Right lobe of liver (tissue), 4 donors: ENCODE results near the gene ABCC3.

Experiments used
- CTCF ChIP-seq, 4 donors: fragments of 200-600 bp in 3 of 4; fragments of 450-650 bp in 1 of 4; IDR thresholded peaks; one replicate each; pipeline versions ENCODE4 v1.5.1 to v1.8.0; 2016 to 2022; ENCODE audit warnings: antibody characterized with exemption in 4 of 4, mild to moderate bottlenecking in 2 of 4
- POLR2A ChIP-seq: fragments of 450-650 bp; IDR thresholded peaks from one replicate; pipeline ENCODE4 v1.6.1; 2017; ENCODE audit warnings: antibody characterized with exemption, mild to moderate bottlenecking
- donor health status: DM: no; HTN: no; CAD: no.
- donor health status: DM: no; HTN: no; CAD: no.
- donor health status: DM: no; HTN: yes; CAD: no.

DNA sequence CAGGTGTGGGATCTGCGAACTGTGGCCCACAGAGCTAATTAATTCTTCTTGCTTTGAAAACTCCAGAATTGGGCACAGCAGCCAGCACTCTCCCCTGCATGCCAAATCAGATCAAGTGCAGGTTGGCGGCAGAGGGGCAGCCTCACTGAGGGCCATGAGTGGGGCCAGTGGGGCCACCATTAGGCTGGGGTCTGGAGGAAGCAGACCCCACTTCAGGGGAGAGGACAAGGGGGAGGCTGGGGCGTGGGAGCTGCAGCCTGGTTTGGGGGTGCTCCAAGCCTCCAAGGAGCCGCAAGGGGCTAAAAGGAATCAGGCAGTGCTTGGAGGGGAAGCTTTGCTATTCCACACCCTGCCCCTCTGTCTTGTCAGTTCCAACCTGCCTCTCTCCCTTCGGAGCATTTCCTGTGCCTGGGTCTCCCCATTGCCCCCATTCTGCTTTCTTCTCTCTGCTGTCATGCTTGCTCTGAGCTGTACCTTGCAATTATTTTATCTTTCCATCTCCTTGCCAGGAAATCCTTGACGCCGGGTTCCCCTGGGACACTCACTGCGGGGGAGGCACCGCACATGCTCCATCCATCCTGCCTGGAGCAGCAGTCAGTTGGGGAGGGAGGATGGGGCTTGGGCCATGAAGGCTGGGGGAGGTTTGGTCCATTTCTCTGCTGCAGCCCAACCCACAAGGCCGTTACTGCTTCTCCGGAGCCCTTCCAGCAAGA, 3.3 kb upstream of the ABCC3 start:
- no peak for TF ChIP-seq POLR2A
- no peak for TF ChIP-seq CTCF (IDR thresholded peaks at IDR 0.05)
